K562 (cell line): Measurements from ENCODE around the gene MAML1. TPM values are rescaled to one million over a fixed set of nuclear protein-coding genes. Genes with fewer than 3 reads are reported as not detected.

Experiments used
- ATF2 ChIP-seq: sonication (generic); formaldehyde crosslinking; IDR thresholded peaks from 2 replicates; pipeline ENCODE4 v1.8.1; 2022; ENCODE audit warnings: missing genetic modification reagents
- BHLHE40 ChIP-seq: IDR thresholded peaks from 2 replicates; pipeline ENCODE4 v1.6.1; 2011; ENCODE audit warnings: low read length, improper control_type of control experiment
- DACH1 ChIP-seq: fragments of 450-650 bp; IDR thresholded peaks from 2 replicates; pipeline ENCODE4 v1.6.1; 2018; ENCODE audit not compliant: partially characterized antibody
- FOXJ3 ChIP-seq: sonication (generic); formaldehyde crosslinking; IDR thresholded peaks from 2 replicates; pipeline ENCODE4 v1.4.0; 2020; ENCODE audit warnings: mild to moderate bottlenecking, missing genetic modification reagents
- GATA2 ChIP-seq: sonication (generic); formaldehyde crosslinking; IDR thresholded peaks from 2 replicates; pipeline ENCODE4 v1.4.0; 2020; ENCODE audit warnings: mild to moderate bottlenecking, missing genetic modification reagents
- HINFP ChIP-seq: fragments of 450-650 bp; conservative IDR thresholded peaks from 2 replicates; pipeline ENCODE4 v1.6.1; 2016; ENCODE audit warnings: missing genetic modification characterization, low read depth, mild to moderate bottlenecking, control low read depth, missing compliant biosample characterization
- HNRNPK ChIP-seq: fragments of 200-400 bp; formaldehyde crosslinking; IDR thresholded peaks from one replicate; pipeline ENCODE4 v1.6.1; 2018; ENCODE audit warnings: mild to moderate bottlenecking, low read depth, low read length; ENCODE audit not compliant: poor library complexity, severe bottlenecking
- NONO ChIP-seq, 2 experiments: fragments of 200-400 bp in 1 of 2; fragments of 450-650 bp in 1 of 2; formaldehyde crosslinking in 1 of 2; IDR thresholded peaks; 2 replicates each; pipeline ENCODE4 v1.6.1; 2017; ENCODE audit warnings: low read depth in 2 of 2, mild to moderate bottlenecking in 2 of 2, moderate library complexity in 2 of 2, low read length in 1 of 2
- NUFIP1 ChIP-seq: fragments of 450-650 bp; IDR thresholded peaks from 2 replicates; pipeline ENCODE4 v1.6.1; 2018; ENCODE audit not compliant: partially characterized antibody
- PRPF4 ChIP-seq: fragments of 200-400 bp; formaldehyde crosslinking; IDR thresholded peaks from one replicate; pipeline ENCODE4 v1.6.1; 2017; ENCODE audit warnings: low read length, low read depth, mild to moderate bottlenecking; ENCODE audit not compliant: insufficient read depth, poor library complexity, severe bottlenecking
- SMAD2 ChIP-seq: fragments of 150-350 bp; IDR thresholded peaks from 2 replicates; pipeline ENCODE4 v1.6.1; 2014; ENCODE audit warnings: low read depth, mild to moderate bottlenecking, low read length
- SOX6 ChIP-seq: fragments of 450-650 bp; IDR thresholded peaks from 2 replicates; pipeline ENCODE4 v1.6.1; 2014; ENCODE audit warnings: mild to moderate bottlenecking
- TCF3 ChIP-seq: sonication (generic); formaldehyde crosslinking; IDR thresholded peaks from 2 replicates; pipeline ENCODE4 v1.4.0; 2020; ENCODE audit warnings: mild to moderate bottlenecking, missing genetic modification reagents
- ZBTB7A ChIP-seq: IDR thresholded peaks from 2 replicates; pipeline ENCODE4 v1.6.1; 2011; ENCODE audit warnings: low read depth, mild to moderate bottlenecking, low read length, moderate library complexity, borderline replicate concordance; ENCODE audit not compliant: control insufficient read depth
- ZC3H11A ChIP-seq: IDR thresholded peaks from 2 replicates; pipeline ENCODE4 v1.6.1; 2012; ENCODE audit warnings: low read depth, low read length, improper control_type of control experiment
- ZNF3 ChIP-seq: fragments of 250-450 bp; sonication (Bioruptor Pico); IDR thresholded peaks from 2 replicates; pipeline ENCODE4 v1.5.0; 2021; ENCODE audit warnings: mild to moderate bottlenecking, moderate library complexity
- ZNF511 ChIP-seq: sonication (generic); formaldehyde crosslinking; IDR thresholded peaks from 2 replicates; pipeline ENCODE4 v1.8.0; 2022; ENCODE audit warnings: mild to moderate bottlenecking, missing genetic modification reagents
- ZNF740 ChIP-seq, 3 experiments: fragments of 200-800 bp in 1 of 3; sonication (Bioruptor generic) in 1 of 3; sonication (generic) in 1 of 3; formaldehyde crosslinking in 1 of 3; IDR thresholded peaks; 2 replicates each; pipeline versions ENCODE4 v1.6.1 to v1.8.0; 2016 to 2022; ENCODE audit warnings: mild to moderate bottlenecking in 2 of 3, missing compliant biosample characterization in 2 of 3, missing genetic modification characterization in 2 of 3, missing genetic modification reagents in 1 of 3
- ZNF76 ChIP-seq: fragments of 250-450 bp; sonication (Bioruptor Pico); IDR thresholded peaks from 2 replicates; pipeline ENCODE4 v1.4.0; 2020; ENCODE audit warnings: mild to moderate bottlenecking, moderate library complexity, borderline replicate concordance
- polyA plus RNA-seq, 8 experiments: library from polyadenylated mRNA; depleted of rRNA in 4 of 8; stranded (reverse) in 5 of 8; unstranded in 3 of 8; fragments of >200 nt; fragmentation: Nextera tagmentation in 2 of 8; fragmentation: Illumina TruSeq in 1 of 8; extraction: Ambion mirVana in 2 of 8; extraction: Trizol in 1 of 8; gene quantifications; 2 replicates each; pipeline versions ENCODE4 v1.2.1 to v1.2.3, GENCODE V29; 2011 to 2014; ENCODE audit warnings: inconsistent platforms in 1 of 8, missing spikeins in 1 of 8
- total RNA-seq, 7 experiments: library from RNA; depleted of rRNA in 6 of 7; stranded (reverse); fragments of >200 nt in 6 of 7; fragmentation: Illumina TruSeq in 2 of 7; extraction: Trizol in 2 of 7; gene quantifications; 2 replicates each; pipeline versions ENCODE4 v1.2.1 to v1.2.3, GENCODE V29; 2011 to 2021; ENCODE audit warnings: low replicate concordance in 1 of 7

MAML1 gene
- total and polyA plus RNA-seq, 9 of the 15 experiments (the other 6 are each of a cell fraction or from before 2014, with no cell fraction given): 0.32 to 18.4 (median 7.0) TPM

- no peak for TF ChIP-seq ZNF76
- TF ChIP-seq BHLHE40: peak; percentile 54; the same call in 1 of the 2 replicates
- no peak for TF ChIP-seq PRPF4
- peak; percentile 63; the same call in 1 of the 2 replicates for TF ChIP-seq ZBTB7A
- no peak for TF ChIP-seq TCF3 (CRISPR knock-in tag)
- no peak for TF ChIP-seq ZNF3 (CRISPR knock-in tag)
- no peak for TF ChIP-seq SOX6
- TF ChIP-seq NONO (IDR thresholded peaks at IDR 0.05; ENCODE audit: low read depth in 2 of 2, low read length in 1 of 2): peak in 1 of 2 experiments; percentile 33; a peak in 1 of 4 replicates
- no peak for TF ChIP-seq NUFIP1
- no peak for TF ChIP-seq FOXJ3
- no peak for TF ChIP-seq ATF2 (CRISPR knock-in tag)
- TF ChIP-seq GATA2 (CRISPR knock-in tag): no peak
- TF ChIP-seq ZC3H11A: no peak
- TF ChIP-seq HNRNPK: no peak
- no peak for TF ChIP-seq HINFP (tag)
- peak; percentile 94 for TF ChIP-seq ZNF740 (CRISPR knock-in tag; IDR thresholded peaks at IDR 0.05)
- TF ChIP-seq ZNF740 (tag; IDR thresholded peaks at IDR 0.05): peak in 1 of 2 experiments; percentile 69; a peak in 2 of 4 replicates
- TF ChIP-seq DACH1: no peak
- peak; percentile 57; the same call in 1 of the 2 replicates for TF ChIP-seq ZNF511
- no peak for TF ChIP-seq SMAD2
Observed at GRCh38 chr5:179805529-179806249, 73.1 kb downstream of the MAML1 start (continued).
